Upper lobe of right lung (tissue), 1 donor: ENCODE results near the gene SLC38A8. TPM values are rescaled to one million over a fixed set of nuclear protein-coding genes. Genes with fewer than 3 reads are reported as not detected.
A peak's percentile ranks its signal among the peaks of the same experiment; 100 is the strongest.

Source experiments
- ATAC-seq: fragments of 200-7000 bp; cut with Tn5 transposase; one replicate; pipeline ENCODE4 v1.9.1; 2020; ENCODE audit warnings: mild to moderate bottlenecking, moderate library complexity
- DNase-seq: peaks from one replicate; pipeline ENCODE4 v3.0.0-alpha.2; 2020
- H3K27ac ChIP-seq: fragments of 200-600 bp; one replicate; pipeline ENCODE4 v1.8.0; 2022
- H3K27me3 ChIP-seq: fragments of 200-600 bp; one replicate; pipeline ENCODE4 v1.8.0; 2022; ENCODE audit warnings: mild to moderate bottlenecking
- H3K36me3 ChIP-seq: fragments of 200-600 bp; one replicate; pipeline ENCODE4 v1.8.0; 2022
- H3K4me1 ChIP-seq: fragments of 200-600 bp; one replicate; pipeline ENCODE4 v1.8.0; 2022
- H3K4me3 ChIP-seq: fragments of 200-600 bp; one replicate; pipeline ENCODE4 v1.8.0; 2022; ENCODE audit warnings: mild to moderate bottlenecking
- H3K9me3 ChIP-seq: fragments of 200-600 bp; one replicate; pipeline ENCODE4 v1.8.0; 2022
- intact Hi-C: fragments of 100-400 bp; cut with DNase I; formaldehyde crosslinking; loops from one replicate; pipeline ENCODE4 v1.11.0; 2022
- total RNA-seq: library from RNA; stranded (reverse); fragmentation: NEBNext Ultra II Directional; extraction: Animal tissue kit (Norgen Biotek cat#: 25700); gene quantifications from one replicate; pipeline ENCODE4 v1.2.1, GENCODE V29; 2021
- TF ChIP-seq, protein P1 (sequence below): fragments of 200-600 bp; IDR thresholded peaks from one replicate; pipeline ENCODE4 v1.8.0; 2022; ENCODE audit warnings: antibody characterized with exemption
- donor health status: DM: no; HTN: yes; CAD: no; lungs with severe emphysema.

Gene SLC38A8
- total RNA-seq, 1 donor from 2014 or later = not detected

GRCh38 chr16:84045001-84045817, 2.6 kb upstream of the SLC38A8 start:
- peak; percentile 59 for DNase-seq
- intact Hi-C loops = no loop called here

DNA sequence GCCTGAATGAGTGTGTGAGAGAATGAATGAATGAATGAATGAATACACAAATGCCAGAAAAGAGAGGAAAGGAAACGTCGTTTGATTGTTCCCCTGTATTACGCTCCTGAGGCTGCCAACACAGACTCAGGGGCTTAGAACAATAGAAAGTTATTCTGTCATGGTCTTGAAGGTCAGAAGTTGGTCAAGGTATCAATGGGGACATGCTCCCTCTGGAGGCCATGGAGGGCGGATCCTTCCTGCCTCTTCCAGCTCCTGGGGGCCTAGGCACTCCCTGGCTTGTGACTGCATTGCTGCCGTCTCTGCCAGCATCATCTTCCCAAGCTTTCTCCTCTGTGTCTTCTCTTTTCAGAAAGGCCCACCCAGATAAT, 1.5 kb upstream of the SLC38A8 start:
- Histone ChIP-seq H3K9me3 (no peaks in the 10 kb centered on the region), H3K27ac (no peak overlapping the region), H3K36me3 (peaks cover 6% of the 10 kb centered on the region), H3K4me3 (no peak overlapping the region), H3K4me1 (no peaks in the 10 kb centered on the region), H3K27me3 (peaks cover 5% of the 10 kb centered on the region)
- intact Hi-C loops = no loop called here
- no peak for ATAC-seq
- TF ChIP-seq, protein P1, sequence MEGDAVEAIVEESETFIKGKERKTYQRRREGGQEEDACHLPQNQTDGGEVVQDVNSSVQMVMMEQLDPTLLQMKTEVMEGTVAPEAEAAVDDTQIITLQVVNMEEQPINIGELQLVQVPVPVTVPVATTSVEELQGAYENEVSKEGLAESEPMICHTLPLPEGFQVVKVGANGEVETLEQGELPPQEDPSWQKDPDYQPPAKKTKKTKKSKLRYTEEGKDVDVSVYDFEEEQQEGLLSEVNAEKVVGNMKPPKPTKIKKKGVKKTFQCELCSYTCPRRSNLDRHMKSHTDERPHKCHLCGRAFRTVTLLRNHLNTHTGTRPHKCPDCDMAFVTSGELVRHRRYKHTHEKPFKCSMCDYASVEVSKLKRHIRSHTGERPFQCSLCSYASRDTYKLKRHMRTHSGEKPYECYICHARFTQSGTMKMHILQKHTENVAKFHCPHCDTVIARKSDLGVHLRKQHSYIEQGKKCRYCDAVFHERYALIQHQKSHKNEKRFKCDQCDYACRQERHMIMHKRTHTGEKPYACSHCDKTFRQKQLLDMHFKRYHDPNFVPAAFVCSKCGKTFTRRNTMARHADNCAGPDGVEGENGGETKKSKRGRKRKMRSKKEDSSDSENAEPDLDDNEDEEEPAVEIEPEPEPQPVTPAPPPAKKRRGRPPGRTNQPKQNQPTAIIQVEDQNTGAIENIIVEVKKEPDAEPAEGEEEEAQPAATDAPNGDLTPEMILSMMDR = peak; percentile 25
- no peak for DNase-seq

More at GRCh38 chr16:84045001-84045817, 2.6 kb upstream of the SLC38A8 start:
- TF ChIP-seq, protein P1 = no peak
- Histone ChIP-seq H3K4me3 (no peak overlapping the region), H3K9me3 (no peaks in the 10 kb centered on the region), H3K27ac (no peak overlapping the region), H3K4me1 (no peaks in the 10 kb centered on the region), H3K27me3 (peaks cover 5% of the 10 kb centered on the region), H3K36me3 (peaks cover 15% of the 10 kb centered on the region)
- no peak for ATAC-seq

DNA sequence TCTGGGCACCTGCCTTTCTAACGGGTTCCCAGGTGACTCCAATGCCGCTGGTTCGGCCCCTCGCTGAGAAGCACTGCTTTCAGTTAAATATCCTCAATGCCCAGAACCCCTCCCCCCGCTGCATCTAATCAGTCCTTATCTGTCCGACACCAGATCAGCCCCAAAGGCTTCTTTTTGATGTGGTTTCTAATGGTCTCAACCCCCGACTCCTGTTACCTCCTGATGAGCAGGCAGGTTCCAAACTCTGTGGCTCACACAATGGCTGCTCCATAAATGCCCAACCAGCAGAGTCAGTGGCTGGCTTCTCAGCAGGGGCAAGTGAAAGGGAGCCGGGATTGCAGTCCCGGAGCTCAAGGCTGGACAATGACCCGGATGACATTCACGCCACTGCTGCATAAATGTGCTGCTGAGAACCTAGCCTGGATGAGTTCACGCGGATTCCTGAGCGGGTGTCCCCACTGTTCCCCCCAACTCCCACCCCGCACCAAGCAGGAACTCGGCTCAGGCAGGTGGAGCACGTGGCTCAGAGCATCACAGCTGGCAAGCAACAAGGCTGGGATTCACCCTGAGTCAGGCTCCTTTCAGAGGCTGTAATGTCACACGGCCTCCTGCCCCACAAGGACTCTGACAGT, 1.0 kb upstream of the SLC38A8 start:
- no peaks in the 10 kb centered on the region for H3K4me1 ChIP-seq
- no peak overlapping the region for H3K4me3 ChIP-seq
- ATAC-seq (no peak), DNase-seq (peak; percentile 21)
- intact Hi-C loops = no loop called here
- H3K36me3 ChIP-seq = peaks cover under 1% of the 10 kb centered on the region
- peaks cover 5% of the 10 kb centered on the region for H3K27me3 ChIP-seq
- H3K27ac ChIP-seq = no peak overlapping the region
- TF ChIP-seq, protein P1 = no peak
- no peaks in the 10 kb centered on the region for H3K9me3 ChIP-seq

DNA sequence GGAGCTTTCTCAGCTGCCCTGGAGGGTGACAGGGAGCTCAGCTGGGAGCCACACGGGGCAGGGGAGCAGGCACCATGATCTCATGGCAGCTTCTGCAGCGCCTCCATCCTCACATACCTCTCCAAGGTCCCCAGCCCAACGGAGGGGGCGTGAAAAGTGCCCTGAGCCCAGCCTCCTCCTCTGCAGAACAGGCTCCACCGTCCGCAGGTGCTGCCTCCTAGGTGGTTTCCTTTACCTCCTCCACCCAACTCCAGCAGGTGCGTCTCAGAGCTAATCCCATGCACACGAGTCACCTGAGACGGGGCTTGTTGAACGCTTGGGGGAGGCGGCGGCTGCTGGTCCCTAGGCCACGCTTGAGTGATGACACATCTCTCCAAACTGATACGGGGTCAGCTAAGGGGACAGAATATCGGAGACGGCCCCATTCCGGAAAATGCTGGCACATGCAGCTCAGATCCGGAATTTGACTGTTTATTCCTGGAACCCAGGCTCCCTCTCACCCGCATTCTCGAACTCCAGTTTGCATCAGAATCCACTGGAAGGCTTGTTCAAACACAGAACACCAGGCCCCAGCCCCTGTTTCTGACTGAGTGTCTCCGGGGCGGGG, 387 bp upstream of the SLC38A8 start:
- H3K9me3 ChIP-seq = no peaks in the 10 kb centered on the region
- ATAC-seq (peak; percentile 47), DNase-seq (no peak)
- H3K27me3 ChIP-seq = peaks cover 5% of the 10 kb centered on the region
- intact Hi-C loops = no loop called here
- H3K36me3 ChIP-seq = no peaks in the 10 kb centered on the region
- TF ChIP-seq, protein P1 = no peak
- H3K27ac ChIP-seq = no peak overlapping the region
- no peak overlapping the region for H3K4me3 ChIP-seq
- H3K4me1 ChIP-seq = no peaks in the 10 kb centered on the region

GRCh38 chr16:84041881-84042280, 714 bp downstream of the SLC38A8 start:
- intact Hi-C loops = no loop called here
- no peaks in the 10 kb centered on the region for H3K9me3 ChIP-seq
- no peak overlapping the region for H3K27ac ChIP-seq
- TF ChIP-seq, protein P1 = no peak
- no peaks in the 10 kb centered on the region for H3K36me3 ChIP-seq
- DNase-seq = no peak
- peaks cover 5% of the 10 kb centered on the region for H3K27me3 ChIP-seq
- H3K4me1 ChIP-seq = no peaks in the 10 kb centered on the region
- no peak overlapping the region for H3K4me3 ChIP-seq
- ATAC-seq = no peak
